GM18909 (cell line): ENCODE results near the gene HYAL2.
A peak's percentile ranks its signal among the peaks of the same experiment; 100 is the strongest.

Source experiments
- ATAC-seq: cut with Tn5 transposase; IDR thresholded peaks from one replicate; pipeline ENCODE4 v1.9.1; 2021; ENCODE audit warnings: mild to moderate bottlenecking; ENCODE audit not compliant: unreplicated experiment, poor library complexity

Gene HYAL2, protein sequence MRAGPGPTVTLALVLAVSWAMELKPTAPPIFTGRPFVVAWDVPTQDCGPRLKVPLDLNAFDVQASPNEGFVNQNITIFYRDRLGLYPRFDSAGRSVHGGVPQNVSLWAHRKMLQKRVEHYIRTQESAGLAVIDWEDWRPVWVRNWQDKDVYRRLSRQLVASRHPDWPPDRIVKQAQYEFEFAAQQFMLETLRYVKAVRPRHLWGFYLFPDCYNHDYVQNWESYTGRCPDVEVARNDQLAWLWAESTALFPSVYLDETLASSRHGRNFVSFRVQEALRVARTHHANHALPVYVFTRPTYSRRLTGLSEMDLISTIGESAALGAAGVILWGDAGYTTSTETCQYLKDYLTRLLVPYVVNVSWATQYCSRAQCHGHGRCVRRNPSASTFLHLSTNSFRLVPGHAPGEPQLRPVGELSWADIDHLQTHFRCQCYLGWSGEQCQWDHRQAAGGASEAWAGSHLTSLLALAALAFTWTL

DNA sequence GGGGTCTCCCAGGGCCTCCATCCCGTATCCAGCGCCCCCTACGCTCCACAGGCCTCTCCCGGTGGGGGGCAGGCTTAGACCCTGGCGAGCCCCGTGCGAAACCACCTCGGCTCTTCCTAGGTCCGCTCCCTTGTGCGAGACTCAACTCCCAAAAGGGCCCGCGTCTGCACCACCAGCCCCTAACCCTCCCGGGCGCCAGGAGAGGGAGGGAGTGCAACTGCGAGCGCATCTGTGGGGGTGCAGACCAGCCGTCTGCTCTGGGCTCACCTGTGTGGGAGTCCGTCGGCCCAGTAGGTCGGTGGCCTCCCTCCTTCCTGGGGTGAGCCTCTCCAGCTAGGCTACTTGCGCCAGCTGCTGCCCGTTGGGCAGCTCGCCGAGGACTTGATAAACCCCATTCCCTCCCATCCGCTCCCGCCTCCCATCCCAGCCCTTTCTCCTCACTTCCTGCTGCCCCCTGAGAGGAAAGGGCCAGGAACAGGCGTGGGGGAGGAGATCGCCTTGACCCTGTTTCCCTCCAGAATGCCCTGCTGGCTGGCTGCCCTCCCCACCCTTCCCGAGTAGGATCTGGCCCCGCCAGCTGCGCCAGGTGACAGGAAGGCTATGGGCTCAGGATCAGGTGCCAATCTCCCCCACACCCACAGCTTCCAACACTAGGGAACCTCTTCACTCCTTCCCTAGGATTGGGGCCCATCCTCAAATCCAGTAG is at the start of gene HYAL2:
TSS of gene HYAL2 (minus strand) at position 360 of the 706 bp plus-strand sequence. CDS start 2,256 bp downstream, outside the sequence.
- ATAC-seq, result no peak

- no peak for ATAC-seq
Observed at GRCh38 chr3:50371133-50371685, 48.7 kb upstream of the HYAL2 start.

- ATAC-seq, result no peak
Observed at GRCh38 chr3:50370594-50370993, 48.0 kb upstream of the HYAL2 start.

GRCh38 chr3:50369012-50369670 is 46.6 kb upstream of the HYAL2 start:
- no peak for ATAC-seq

DNA sequence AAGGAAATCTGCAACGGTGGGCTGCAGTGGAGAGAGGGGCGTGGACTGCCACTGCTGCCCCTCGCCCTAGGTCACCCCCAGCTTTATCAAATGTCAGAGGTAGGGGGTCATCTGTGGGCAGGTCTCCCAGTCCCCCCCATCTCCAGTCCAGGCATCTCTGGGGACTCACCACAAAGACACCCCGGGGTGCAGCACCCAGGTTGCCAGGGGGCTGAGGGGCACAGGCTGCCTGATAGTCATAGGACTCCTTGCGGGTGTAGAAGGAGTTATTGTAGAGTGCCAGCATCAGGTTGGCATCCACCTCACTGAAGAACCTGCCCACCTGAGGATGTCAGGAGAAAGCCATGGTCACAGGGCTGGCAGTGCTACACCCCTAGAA is 43.3 kb upstream of the HYAL2 start:
- no peak for ATAC-seq

- peak; percentile 86 for ATAC-seq
Observed at GRCh38 chr3:50365080-50365841, 42.7 kb upstream of the HYAL2 start.

DNA sequence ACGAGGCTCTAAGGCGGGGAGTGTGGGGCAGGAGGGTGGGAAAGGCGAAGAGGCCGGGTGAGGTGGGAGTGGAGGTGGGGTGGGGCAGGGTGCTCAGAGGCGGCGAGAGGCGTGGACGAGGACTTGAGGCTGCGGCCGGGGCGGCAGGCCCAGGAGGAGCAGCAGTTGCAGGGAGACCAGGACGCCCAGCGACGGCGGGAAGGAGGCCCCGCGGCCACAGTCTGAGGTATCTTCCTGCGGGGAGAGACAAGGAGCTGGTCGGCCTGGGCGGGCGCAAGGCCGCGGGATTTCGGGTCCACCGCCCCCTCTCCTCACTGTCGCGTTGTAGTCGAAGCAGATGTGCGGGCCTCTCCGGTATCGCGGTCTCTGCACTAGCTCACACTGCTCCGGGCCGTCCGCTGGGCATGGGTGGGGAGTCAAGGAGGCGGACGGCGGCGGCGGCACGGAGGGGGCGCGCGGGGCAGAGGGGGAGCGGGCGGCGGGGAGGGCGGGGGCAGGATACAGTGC is 42.1 kb upstream of the HYAL2 start:
- ATAC-seq, result no peak

DNA sequence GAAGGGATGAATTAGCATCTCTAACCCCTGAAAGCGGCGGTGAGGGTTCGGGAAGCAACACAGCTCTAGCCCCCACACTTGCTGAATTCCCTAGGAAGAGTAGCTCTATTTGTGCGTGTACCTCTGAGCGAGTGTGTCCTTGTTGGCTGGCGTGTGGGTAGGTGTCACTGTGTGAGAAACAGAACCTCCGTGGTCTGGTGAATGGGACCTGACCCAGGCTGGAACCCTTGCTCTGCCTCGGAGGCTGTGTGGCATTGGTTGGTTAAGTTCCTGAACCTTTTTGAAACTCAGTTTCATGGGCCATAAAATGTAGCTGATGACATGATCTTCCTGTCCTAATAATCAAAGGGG is 37.2 kb upstream of the HYAL2 start:
- peak; percentile 19 for ATAC-seq

GRCh38 chr3:50358911-50359759 is 36.6 kb upstream of the HYAL2 start, which contains the start of gene TMEM115:
TMEM115 (minus strand) TSS chr3:50359521; CDS start chr3:50359063, 458 bp downstream.
- ATAC-seq, result peak; percentile 99

GRCh38 chr3:50358355-50358910 is 35.9 kb upstream of the HYAL2 start:
- ATAC-seq, result no peak

GRCh38 chr3:50357481-50357880 is 34.9 kb upstream of the HYAL2 start:
- ATAC-seq, result no peak

GRCh38 chr3:50356553-50356952 is 34.0 kb upstream of the HYAL2 start:
- ATAC-seq, result no peak

DNA sequence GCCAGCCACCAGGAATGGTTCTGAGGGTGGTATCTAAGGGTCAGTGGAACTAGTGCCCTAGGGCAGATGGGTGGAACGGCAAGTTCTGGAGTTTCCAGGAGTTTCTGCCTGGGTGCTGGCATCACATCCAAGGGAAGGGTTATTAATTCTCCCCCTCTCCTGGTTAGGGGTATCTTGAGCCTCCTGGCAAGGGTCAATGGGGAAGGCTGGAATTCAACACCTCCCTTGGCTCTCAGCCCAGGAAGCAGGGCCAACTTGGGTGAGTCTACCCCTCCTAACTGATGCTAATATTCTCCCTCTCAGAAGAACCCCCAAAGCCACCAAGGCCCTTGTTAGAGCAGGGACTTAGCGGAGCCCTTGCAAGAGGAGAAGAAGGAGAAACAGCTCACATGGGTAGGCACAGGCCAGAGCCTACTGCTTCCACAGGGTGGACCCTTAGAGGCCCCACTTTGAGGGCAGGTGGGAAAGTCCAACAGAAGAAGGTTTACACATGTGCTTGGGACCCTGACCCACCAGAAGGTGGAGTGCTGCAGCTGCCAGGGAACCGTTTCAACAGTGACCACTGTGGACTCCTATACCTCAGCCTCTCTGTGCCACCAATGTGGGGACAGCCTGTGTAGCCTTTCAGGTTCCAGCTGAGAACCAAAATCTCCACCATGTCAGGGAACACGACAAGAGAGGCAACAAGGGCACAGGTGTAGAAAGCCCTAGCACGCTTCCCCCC is 33.4 kb upstream of the HYAL2 start:
- no peak for ATAC-seq

GRCh38 chr3:50354850-50355249 is 32.3 kb upstream of the HYAL2 start:
- ATAC-seq, result no peak

GRCh38 chr3:50354186-50354764 is 31.7 kb upstream of the HYAL2 start:
- ATAC-seq, result no peak

- no peak for ATAC-seq
Observed at GRCh38 chr3:50353245-50354004, 30.9 kb upstream of the HYAL2 start.

- no peak for ATAC-seq
Observed at GRCh38 chr3:50352781-50353180, 30.2 kb upstream of the HYAL2 start.
